Esophagus muscularis mucosa (tissue), 4 donors: ENCODE data around the gene PUS7.
"Not testable (repeated sequence)": the region's sequence is repeated elsewhere in the genome, so short reads cannot be mapped to it uniquely, and the experiment has no call there.

Experiments used
- CTCF ChIP-seq, 3 experiments: fragments of 200-600 bp in 2 of 3; fragments of 450-650 bp in 1 of 3; sonication (generic) in 2 of 3; IDR thresholded peaks; one replicate each; pipeline ENCODE4 v1.5.1; 2017 to 2019; ENCODE audit warnings: antibody characterized with exemption in 3 of 3, mild to moderate bottlenecking in 2 of 3, moderate library complexity in 1 of 3
- EP300 ChIP-seq: sonication (generic); formaldehyde crosslinking; IDR thresholded peaks from one replicate; pipeline ENCODE4 v1.6.1; 2017; ENCODE audit warnings: antibody characterized with exemption
- POLR2AphosphoS5 ChIP-seq, 2 donors: sonication (generic); formaldehyde crosslinking; IDR thresholded peaks; one replicate each; pipeline ENCODE4 v1.6.1; 2017; ENCODE audit warnings: antibody characterized with exemption in 2 of 2

GRCh38 chr7:105450870-105451269 lies 71.2 kb downstream of the PUS7 start:
- not testable (repeated sequence) for TF ChIP-seq CTCF (IDR thresholded peaks at IDR 0.05); EP300; POLR2AphosphoS5 (IDR thresholded peaks at IDR 0.05)
